HS-27A (cell line): Measurements from ENCODE around the gene ENOX1.
A peak's percentile ranks its signal among the peaks of the same experiment; 100 is the strongest.
"Not testable (repeated sequence)": the region's sequence is repeated elsewhere in the genome, so short reads cannot be mapped to it uniquely, and the experiment has no call there.

ENCODE experiments used
- DNase-seq: peaks from one replicate; pipeline ENCODE4 v3.0.0-alpha.2; 2012; ENCODE audit warnings: low read depth, missing footprints

ENOX1 gene

GRCh38 chr13:43786766-43787517, at the start of gene ENOX1:
TSS of gene ENOX1 (minus strand) at chr13:43786972.
- DNase-seq, result no peak

DNA sequence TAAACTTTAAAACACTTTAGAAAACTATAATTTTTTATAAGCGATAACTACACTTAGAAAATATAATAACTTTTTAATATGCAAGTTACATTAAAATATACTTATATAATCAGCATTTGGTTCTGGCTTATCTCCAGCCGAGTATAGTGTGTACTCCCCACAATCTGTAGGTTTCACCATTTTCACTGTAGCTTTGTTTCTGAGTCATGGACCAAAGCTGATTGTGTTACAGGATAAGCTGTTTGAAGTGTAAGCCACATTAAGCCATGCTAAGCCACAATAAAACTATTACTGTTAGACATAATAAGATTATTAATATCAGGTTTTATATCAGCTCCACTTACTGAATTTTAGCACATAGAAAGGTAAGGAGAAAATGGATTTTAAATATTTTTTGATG, 48.9 kb upstream of the ENOX1 start:
- DNase-seq, result no peak

DNA sequence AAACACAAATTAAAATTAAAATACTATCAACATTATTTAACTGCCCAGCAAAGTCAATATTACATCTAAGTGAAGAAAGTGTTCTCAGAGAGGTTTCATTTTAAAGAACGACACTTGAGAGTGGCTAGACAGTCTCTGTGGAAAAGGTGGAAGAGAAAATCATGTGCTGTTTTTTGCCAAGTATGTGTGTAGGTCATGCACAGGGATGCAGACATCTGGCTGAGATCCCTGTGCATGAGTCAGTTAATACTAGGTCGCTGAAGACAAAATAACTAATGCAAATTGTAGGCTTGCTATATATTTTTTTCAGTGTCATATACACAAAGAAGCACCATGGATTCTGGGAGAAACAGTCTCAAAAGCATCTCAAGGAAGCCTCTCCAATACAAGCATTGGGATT, 44.3 kb upstream of the ENOX1 start:
- DNase-seq, result no peak

- no peak for DNase-seq
These were observed 43.7 kb upstream of the ENOX1 start for GRCh38 chr13:43830497-43830881.

- not testable (repeated sequence) for DNase-seq
These were observed 37.9 kb upstream of the ENOX1 start for GRCh38 chr13:43824656-43825055.

DNA sequence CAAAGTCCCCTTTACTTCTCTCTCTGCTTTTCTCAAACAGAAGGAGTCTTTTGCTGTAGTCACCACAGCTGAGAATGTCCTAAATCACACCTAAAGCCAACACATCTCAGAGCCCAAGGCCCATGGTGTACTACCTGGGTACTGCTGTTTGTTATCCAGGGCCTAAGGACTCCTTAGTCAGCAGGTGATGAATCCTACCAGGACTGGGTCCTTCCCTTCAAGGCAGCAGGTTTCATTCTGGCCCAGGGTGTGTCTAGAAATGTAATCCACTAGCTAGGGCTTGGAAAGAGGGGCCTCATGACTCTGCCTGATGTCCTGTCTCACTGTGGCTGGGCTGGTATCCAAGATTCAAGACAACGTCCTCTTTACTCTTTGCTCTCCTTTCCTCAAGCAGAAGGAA, 36.2 kb upstream of the ENOX1 start:
- no peak for DNase-seq

DNA sequence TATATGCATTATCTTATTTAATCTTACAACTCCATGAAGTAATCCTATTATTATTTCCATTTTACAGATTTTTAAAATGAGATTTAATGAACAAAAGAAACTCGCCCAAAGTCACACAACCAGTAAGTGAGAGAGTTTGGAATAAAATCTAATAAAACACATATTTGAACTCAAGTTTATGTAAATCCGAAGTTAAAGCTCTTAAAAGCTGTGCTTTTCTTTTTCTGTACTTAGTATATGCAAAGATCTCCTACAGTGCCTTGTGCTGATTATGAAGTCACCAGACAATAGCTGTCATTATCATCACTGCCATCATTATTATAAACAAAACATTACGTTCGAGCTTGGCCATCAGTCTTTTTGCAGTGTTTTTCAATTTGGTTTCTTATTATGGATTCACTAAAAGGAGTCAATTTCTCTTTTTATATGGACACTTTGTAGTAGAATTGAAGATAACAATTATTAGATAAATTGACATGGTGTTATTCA, 29.7 kb upstream of the ENOX1 start:
- DNase-seq, result no peak

DNA sequence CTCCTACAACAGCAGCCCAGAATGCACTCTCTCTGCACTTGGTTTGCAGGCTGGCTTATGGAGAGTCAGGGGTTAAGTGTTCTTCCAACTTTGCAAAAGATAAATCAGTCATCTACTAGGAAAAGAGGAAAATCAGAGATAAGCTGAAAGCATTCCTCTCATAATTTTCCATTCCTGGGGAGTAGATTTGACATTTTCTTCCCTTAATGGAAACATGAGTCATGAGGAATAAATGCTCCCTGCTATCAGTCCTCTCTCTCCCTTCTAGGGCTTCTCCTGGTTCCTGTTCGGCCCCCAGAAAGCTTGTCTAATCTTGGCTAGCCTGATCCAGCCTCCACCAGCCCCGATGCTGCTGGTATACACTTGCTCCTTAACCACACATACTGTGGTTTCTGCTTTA, 28.4 kb upstream of the ENOX1 start:
- DNase-seq, result peak; percentile 59

GRCh38 chr13:43808676-43809075, 21.9 kb upstream of the ENOX1 start:
- no peak for DNase-seq

- no peak for DNase-seq
These were observed 18.9 kb upstream of the ENOX1 start for GRCh38 chr13:43805681-43806128.

- no peak for DNase-seq
These were observed 18.3 kb upstream of the ENOX1 start for GRCh38 chr13:43805071-43805468.

DNA sequence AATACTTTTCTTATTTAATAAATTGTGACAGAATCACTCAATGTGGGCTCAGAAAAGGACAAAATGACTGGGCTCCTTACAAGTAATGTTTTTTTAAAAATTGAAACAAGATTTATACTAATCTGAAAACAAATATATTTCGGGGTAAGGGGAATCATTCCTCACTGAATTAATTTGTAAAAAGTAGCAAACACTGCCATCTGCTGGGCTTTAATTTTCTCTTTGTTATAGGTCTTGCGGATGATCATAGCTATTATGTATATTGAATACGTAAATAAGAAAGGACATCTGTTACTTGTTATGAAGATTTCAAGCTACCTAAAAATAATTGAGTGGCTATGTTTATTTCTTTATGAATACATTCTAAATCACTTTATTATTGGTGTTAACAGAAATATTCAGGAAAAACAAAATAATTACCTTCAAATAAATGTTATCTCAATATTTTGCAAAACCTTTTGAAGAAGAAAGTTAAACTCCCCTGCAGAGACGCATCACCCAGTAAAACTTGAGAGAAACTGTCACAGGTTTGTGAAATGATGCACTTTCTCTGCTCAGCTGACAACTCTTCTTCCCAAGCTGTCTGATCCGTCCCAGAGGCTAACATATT, 17.8 kb upstream of the ENOX1 start:
- DNase-seq, result no peak

GRCh38 chr13:43802511-43802910, 15.7 kb upstream of the ENOX1 start:
- DNase-seq, result no peak

DNA sequence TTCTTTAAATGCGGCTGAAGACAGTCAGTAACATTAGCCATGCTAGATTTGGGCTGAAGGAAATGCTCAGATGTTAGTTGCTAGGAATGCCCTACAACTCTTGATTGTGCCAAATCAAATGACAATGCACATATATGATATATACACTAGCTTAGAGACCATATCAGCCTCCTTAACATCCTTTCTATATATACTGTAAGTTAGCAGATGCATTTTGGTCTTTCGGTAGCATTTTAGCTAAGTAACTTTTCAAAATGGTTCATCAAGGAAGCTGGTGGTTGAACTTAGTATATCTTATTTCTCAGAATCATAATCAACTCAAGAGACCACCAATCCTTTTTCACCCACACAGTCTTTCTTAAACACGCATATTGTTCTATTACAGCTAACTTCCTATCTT, 14.1 kb upstream of the ENOX1 start:
- DNase-seq, result no peak

GRCh38 chr13:43799191-43799590, 12.4 kb upstream of the ENOX1 start:
- no peak for DNase-seq

DNA sequence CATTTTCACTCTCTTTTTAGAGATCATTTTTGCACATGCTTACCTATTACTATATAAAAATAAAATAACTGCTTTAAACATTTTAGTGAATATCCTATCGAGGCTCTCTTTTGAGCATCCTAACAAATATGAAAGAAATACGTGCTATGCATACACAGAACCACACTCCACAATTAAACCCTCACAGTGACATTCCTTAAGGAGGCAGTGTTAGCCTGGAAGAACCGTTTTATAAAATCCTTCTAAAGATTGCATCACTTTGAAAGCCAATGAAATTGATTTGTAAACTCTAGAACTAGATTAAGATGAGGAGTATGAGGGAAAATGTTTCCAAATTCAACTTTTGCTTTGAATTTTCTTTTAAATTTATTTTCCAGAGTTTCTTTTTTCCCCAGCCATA, 11.1 kb upstream of the ENOX1 start:
- DNase-seq, result no peak

DNA sequence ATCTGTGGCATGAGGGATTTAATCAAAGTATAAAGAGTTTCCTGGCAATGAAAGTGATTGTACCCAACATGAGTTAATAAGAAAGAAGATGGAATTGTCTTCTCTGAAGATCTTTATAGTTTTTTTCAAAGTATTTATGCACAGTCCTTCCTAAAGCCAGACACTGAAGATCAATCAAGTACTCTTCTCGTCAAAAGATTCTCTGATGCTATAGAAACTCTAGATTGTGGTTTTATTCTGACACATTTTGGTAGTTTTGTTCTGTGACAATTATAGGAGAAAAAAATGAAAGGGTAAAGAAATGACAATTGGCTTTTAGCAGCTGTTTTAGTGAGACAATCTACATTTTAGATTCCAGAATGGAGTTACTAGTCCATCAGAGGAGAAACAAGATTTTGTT, 10.4 kb upstream of the ENOX1 start:
- DNase-seq, result no peak

GRCh38 chr13:43794416-43794815, 7.6 kb upstream of the ENOX1 start:
- no peak for DNase-seq

- no peak for DNase-seq
These were observed 5.5 kb upstream of the ENOX1 start for GRCh38 chr13:43792076-43792881.

DNA sequence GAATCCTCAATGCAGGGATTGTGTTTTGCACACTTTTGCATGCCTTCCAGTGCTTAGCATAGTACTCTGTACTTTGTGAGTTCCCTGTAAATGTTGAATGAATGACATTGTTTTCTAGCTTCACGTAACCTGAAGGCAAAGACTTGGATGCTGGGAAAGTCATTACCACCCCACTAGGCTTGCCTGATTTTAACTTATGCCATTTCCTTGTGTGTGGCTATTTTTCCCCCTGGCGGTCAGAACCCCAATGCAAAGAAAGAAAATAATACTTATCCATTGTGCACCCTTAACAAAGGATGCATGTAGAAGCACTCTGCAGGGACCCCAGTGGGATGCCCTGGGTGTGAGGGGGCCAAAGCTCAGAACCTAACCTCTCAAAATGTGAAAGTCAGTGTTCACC, 1.2 kb upstream of the ENOX1 start:
- no peak for DNase-seq

GRCh38 chr13:43787518-43787891, 733 bp upstream of the ENOX1 start:
- DNase-seq, result no peak

- DNase-seq, result no peak
These were observed 353 bp downstream of the ENOX1 start for GRCh38 chr13:43786472-43786765.
